Measurements from ENCODE around the gene KPNA4. TPM values are rescaled to one million over a fixed set of nuclear protein-coding genes. Genes with fewer than 3 reads are reported as not detected.

Gene KPNA4
- total RNA-seq, 2 donors from 2014 or later = 63.1 to 69.4 TPM

DNA sequence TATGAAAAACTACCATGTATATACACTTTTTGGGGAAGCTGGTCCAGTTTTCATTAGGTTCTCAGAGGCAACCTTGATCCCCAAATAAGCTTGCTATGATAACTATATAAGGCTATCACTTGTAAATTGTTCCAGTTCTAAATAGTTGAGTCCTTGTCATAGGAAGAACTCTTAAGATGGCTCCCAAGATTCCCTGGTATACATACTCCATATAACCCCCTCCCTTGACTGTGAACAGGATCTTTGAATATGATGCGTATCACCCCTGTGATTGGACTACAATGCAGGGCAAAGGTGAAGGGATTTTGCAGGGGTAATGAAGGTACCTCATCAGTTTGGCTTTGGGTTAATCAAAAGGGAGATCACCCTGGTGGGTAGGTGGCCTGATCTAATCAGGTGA is 67.2 kb downstream of the KPNA4 start:
- Mint-ChIP-seq H3K36me3 (peaks cover 13% of the 10 kb centered on the region), H3K4me1 (ENCODE audit: low read depth in 2 of 2) (no peaks in the 10 kb centered on the region), H3K27ac (no peak overlapping the region), H3K4me3 (no peak overlapping the region), H3K27me3 (no peaks in the 10 kb centered on the region), H3K9me3 (no peaks in the 10 kb centered on the region)
- DNase-seq (ENCODE audit: low spot score) (no peak), ATAC-seq (no peak)

DNA sequence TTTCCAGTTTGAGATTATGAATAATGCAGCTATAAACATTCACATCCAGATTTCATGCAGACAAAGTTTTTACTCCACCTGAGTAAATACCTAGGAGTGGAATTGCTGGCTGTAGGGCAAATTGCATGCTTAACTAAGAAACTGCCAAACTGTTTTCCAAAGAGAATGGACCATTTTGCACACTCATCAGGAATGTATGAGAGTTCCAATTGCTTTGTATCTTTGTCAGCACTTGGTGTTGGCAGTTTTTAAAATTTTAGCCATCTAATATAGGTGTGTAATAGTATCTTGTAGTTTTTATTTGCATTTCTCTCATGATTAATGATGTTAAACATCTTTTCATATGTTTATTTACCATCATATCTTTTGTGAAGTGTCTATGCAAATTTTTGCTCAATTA is 75.2 kb downstream of the KPNA4 start:
- H3K36me3 Mint-ChIP-seq = no peaks in the 10 kb centered on the region
- no peaks in the 10 kb centered on the region for H3K9me3 Mint-ChIP-seq
- peaks cover 3 to 4% of the 10 kb centered on the region in 2 donors for H3K27me3 Mint-ChIP-seq
- DNase-seq (ENCODE audit: low spot score) (no peak), ATAC-seq (no peak)
- peaks cover 0 to 6% of the 10 kb centered on the region in 2 donors for H3K4me1 Mint-ChIP-seq (ENCODE audit: low read depth in 2 of 2)
- H3K4me3 Mint-ChIP-seq = no peak overlapping the region
- H3K27ac Mint-ChIP-seq = no peak overlapping the region

DNA sequence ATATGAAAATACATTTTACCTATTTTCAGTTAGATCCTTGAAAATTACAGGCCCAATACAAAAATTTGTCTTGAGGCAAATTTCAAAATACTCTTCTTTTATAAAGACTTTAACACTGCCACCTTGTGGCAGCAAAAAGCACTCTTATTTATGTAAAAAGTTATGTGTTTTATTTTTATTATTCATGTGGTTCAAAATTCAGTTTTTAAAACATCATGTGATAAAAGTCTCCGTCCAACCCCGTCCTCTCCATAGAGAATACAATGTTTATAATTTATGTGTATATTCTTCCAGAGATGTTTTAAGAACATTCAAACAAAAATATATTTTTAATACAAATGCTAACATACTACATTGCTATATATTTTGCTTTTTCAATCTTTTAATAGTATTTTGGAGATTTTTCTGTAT is 78.9 kb downstream of the KPNA4 start:
- DNase-seq (ENCODE audit: low spot score) (no peak), ATAC-seq (no peak)
- no peak overlapping the region for H3K4me3 Mint-ChIP-seq
- H3K9me3 Mint-ChIP-seq = no peaks in the 10 kb centered on the region
- peaks cover 7% of the 10 kb centered on the region in 2 donors for H3K27me3 Mint-ChIP-seq
- H3K27ac Mint-ChIP-seq = no peak overlapping the region
- no peaks in the 10 kb centered on the region for H3K36me3 Mint-ChIP-seq
- H3K4me1 Mint-ChIP-seq (ENCODE audit: low read depth in 2 of 2) = peaks cover 0 to 7% of the 10 kb centered on the region in 2 donors

DNA sequence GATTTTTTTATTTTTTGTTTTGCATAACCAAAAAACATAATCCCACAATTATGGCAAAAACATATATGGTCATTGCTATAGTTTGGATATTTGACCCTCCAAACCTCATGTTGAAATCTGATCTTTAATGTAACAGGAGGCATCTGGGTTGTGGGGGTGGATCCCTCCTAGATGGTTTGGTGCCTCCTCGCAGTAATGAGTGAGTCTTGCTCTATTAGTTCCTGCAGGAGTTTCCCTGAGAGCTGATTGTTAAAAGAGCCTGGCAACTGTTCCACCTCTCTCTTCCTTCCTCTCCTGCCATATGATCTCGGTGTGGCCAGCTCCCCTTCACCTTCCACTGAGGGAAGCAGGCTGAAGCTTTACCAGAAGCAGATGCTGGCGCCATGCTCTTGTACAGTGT is 82.6 kb downstream of the KPNA4 start:
- Mint-ChIP-seq H3K36me3 (no peaks in the 10 kb centered on the region), H3K27me3 (peaks cover 7% of the 10 kb centered on the region in 2 donors), H3K4me1 (ENCODE audit: low read depth in 2 of 2) (peaks cover 0 to 7% of the 10 kb centered on the region in 2 donors), H3K27ac (no peak overlapping the region), H3K4me3 (no peak overlapping the region), H3K9me3 (no peaks in the 10 kb centered on the region)
- ATAC-seq (no peak), DNase-seq (ENCODE audit: low spot score) (no peak)

DNA sequence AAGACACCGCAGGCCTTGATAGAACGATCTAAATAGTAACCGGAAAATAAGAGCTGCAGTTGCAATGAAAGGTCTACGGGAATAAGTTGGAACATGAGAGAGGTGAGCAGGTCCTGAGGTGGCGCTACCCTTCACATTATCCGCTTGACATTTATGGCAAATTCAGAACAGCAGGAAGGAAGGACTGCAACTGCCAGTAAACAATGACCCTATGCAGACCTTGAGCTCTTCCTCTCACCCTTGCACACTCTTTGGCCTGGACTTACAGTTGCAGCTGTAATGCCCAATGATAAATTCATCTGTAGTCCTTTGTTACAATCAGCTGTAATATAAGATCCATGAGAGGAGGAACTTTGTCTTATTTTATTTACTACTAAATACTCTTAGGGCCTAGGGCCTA is 83.5 kb downstream of the KPNA4 start:
- H3K4me1 Mint-ChIP-seq (ENCODE audit: low read depth in 2 of 2) = peaks cover 0 to 7% of the 10 kb centered on the region in 2 donors
- no peaks in the 10 kb centered on the region for H3K9me3 Mint-ChIP-seq
- ATAC-seq = no peak
- H3K36me3 Mint-ChIP-seq = no peaks in the 10 kb centered on the region
- DNase-seq (ENCODE audit: low spot score) = no peak
- H3K27ac Mint-ChIP-seq = no peak overlapping the region
- H3K27me3 Mint-ChIP-seq = peaks cover 7% of the 10 kb centered on the region in 2 donors
- H3K4me3 Mint-ChIP-seq = no peak overlapping the region

DNA sequence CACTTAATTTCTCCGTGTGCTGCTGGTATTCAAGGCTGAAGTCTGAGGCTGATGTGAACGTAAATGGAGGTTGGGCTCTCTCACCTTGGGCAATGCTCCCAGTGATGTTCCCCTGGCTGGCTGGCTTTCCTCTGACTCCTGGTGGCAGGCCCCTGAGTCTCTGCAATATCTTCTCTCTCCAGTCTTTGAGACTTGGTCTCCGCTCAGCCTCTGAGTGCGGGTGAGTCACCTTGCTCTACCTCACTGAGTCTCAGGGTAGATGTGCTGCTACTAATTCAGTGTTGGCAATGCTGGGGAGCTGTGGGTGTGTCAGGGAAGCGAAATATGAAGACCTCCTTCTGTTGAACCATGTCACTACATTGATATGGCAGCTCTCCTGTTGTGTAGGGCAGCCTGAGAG is 84.4 kb downstream of the KPNA4 start:
- H3K27ac Mint-ChIP-seq = no peak overlapping the region
- DNase-seq (ENCODE audit: low spot score) (no peak), ATAC-seq (peak in 1 of 2 donors; percentile 34)
- H3K4me1 Mint-ChIP-seq (ENCODE audit: low read depth in 2 of 2) = peaks cover 0 to 6% of the 10 kb centered on the region in 2 donors
- H3K27me3 Mint-ChIP-seq = peaks cover 7% of the 10 kb centered on the region in 2 donors
- H3K36me3 Mint-ChIP-seq = no peaks in the 10 kb centered on the region
- H3K9me3 Mint-ChIP-seq = no peaks in the 10 kb centered on the region
- H3K4me3 Mint-ChIP-seq = no peak overlapping the region

DNA sequence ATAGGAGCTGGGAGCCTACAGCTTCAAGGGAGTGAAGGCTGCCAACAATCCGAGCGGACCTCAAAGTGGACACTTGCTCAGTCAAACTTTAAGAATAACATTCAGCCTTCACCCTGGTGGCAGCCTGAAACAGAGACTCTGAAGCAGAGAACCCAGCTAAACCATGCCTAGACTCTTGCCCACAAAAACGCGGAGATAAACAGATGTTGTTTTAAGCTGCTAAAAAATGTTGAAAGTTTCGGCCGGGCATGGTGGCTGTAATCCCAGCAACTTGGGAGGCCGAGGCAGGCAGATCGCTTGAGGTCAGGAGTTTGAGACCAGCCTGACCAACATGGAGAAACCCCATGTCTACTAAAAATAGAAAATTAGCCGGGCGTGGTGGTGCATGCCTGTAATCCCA is 86.0 kb downstream of the KPNA4 start:
- H3K4me3 Mint-ChIP-seq = no peak overlapping the region
- H3K27me3 Mint-ChIP-seq = peaks cover 0 to 4% of the 10 kb centered on the region in 2 donors
- DNase-seq (ENCODE audit: low spot score) (no peak), ATAC-seq (no peak)
- H3K27ac Mint-ChIP-seq = no peak overlapping the region
- H3K4me1 Mint-ChIP-seq (ENCODE audit: low read depth in 2 of 2) = no peaks in the 10 kb centered on the region
- H3K36me3 Mint-ChIP-seq = no peaks in the 10 kb centered on the region
- H3K9me3 Mint-ChIP-seq = no peaks in the 10 kb centered on the region

DNA sequence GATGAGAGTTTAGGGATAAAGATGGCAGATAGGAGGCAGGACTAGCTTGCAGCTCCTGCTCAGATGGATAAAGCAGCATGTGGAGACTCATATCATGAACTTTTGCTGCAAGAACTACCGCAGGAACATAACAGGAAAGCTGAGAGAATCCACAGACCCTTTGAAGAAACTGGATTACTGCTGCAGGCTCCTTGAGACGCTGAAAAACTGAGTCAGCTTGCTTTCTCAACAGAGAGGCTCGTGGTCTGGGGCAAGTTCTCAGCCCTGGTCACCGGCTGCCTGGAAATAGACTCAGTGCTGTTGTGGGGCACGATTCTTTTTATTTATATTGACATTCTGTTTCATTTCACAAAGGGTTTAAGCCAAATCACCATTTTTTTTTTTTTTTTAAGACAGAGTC is 87.0 kb downstream of the KPNA4 start:
- H3K27ac Mint-ChIP-seq = no peak overlapping the region
- H3K4me1 Mint-ChIP-seq (ENCODE audit: low read depth in 2 of 2) = no peaks in the 10 kb centered on the region
- H3K4me3 Mint-ChIP-seq = no peak overlapping the region
- H3K36me3 Mint-ChIP-seq = no peaks in the 10 kb centered on the region
- no peak for DNase-seq (ENCODE audit: low spot score)
- no peaks in the 10 kb centered on the region for H3K9me3 Mint-ChIP-seq
- H3K27me3 Mint-ChIP-seq = peaks cover 0 to 2% of the 10 kb centered on the region in 2 donors
- ATAC-seq = no peak

DNA sequence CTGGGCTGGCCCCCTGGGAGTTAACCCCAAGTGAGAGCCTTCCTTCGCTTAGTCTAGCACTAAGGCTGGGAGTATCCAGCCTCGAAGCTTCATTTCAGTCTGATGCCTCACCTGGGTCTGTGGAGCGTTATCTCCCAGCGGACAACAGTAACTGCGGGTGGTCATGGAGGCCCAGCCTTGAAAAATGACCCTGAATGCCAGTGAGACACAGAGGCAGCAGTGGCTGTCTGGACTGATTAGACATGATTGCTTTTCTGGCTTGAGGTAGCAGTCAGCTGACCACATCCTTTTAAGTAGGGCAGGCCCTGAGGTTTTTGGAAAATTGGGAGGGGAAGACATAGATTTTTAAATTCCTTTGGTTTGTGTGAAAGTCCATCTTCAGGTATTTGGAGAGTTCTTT is 87.6 kb downstream of the KPNA4 start:
- DNase-seq (ENCODE audit: low spot score) (no peak), ATAC-seq (no peak)
- Mint-ChIP-seq H3K27me3 (peaks cover 0 to 2% of the 10 kb centered on the region in 2 donors), H3K27ac (no peak overlapping the region), H3K36me3 (no peaks in the 10 kb centered on the region), H3K9me3 (no peaks in the 10 kb centered on the region), H3K4me3 (no peak overlapping the region), H3K4me1 (ENCODE audit: low read depth in 2 of 2) (no peaks in the 10 kb centered on the region)

DNA sequence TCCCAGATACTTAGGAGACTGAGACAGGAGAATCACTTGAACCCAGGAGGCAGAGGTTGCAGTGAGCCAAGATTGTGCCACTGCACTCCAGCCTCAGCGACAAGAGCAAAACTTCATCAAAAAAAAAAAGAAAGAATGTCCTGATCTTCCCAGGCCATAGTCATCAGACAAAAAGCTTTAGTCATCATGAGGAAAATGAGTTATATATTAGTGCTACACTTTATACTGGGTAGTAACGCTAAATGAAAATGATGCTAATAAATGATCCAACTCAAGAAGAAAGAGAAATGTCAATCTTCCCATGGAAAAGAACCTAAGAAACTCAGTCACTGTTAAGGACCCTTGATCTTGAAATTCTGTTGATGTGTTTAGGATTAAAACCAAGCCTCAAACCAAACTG is 89.5 kb downstream of the KPNA4 start:
- H3K27me3 Mint-ChIP-seq = peaks cover 0 to 2% of the 10 kb centered on the region in 2 donors
- H3K4me1 Mint-ChIP-seq (ENCODE audit: low read depth in 2 of 2) = no peaks in the 10 kb centered on the region
- DNase-seq (ENCODE audit: low spot score) (no peak), ATAC-seq (no peak)
- H3K9me3 Mint-ChIP-seq = no peaks in the 10 kb centered on the region
- no peaks in the 10 kb centered on the region for H3K36me3 Mint-ChIP-seq
- H3K27ac Mint-ChIP-seq = no peak overlapping the region
- H3K4me3 Mint-ChIP-seq = no peak overlapping the region

DNA sequence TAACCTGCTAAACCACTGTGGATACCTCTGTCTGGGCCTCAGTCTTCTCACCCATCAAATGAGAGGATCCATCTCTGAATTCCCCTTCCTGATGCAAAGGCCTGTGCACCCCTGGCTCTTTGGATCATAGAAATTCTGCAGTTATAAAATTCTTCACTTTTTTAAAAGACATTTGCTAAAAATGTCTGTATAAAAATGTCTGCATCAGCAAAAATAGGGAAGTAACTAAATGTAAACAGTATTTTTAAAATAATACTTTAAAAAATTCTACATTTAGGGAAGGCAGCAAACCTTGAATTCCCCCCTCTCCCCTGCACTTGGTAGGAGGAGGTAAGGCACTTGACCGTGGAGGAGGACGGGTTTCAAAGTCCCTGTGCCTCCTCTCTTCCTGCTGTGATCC is 90.2 kb downstream of the KPNA4 start:
- peaks cover 0 to 2% of the 10 kb centered on the region in 2 donors for H3K27me3 Mint-ChIP-seq
- no peaks in the 10 kb centered on the region for H3K36me3 Mint-ChIP-seq
- no peak overlapping the region for H3K27ac Mint-ChIP-seq
- no peaks in the 10 kb centered on the region for H3K4me1 Mint-ChIP-seq (ENCODE audit: low read depth in 2 of 2)
- H3K9me3 Mint-ChIP-seq = no peaks in the 10 kb centered on the region
- no peak for DNase-seq (ENCODE audit: low spot score)
- no peak for ATAC-seq
- H3K4me3 Mint-ChIP-seq = no peak overlapping the region

DNA sequence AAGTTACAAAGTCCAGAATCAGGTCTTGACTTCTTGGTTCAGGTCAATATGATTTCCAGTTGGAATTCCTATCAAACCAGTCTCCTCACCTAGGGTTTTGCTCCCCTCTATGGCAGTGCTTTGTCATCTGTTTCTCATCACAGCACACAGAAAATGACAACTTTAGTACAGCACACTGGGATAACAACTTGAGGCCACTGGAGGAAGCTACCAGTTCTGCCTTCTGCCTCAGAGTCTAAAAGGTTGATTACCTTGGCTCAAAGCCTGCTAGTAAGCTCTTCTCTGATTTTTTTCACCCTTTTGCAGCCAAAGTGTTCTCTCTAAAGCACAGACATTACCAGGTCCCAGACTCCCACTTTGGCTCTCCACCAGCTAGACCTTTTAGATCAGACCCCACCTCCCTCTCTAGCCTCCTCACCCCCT is 90.9 kb downstream of the KPNA4 start:
- Mint-ChIP-seq H3K27ac (no peak overlapping the region), H3K9me3 (peaks cover 5% of the 10 kb centered on the region), H3K4me3 (no peak overlapping the region), H3K27me3 (peaks cover 2 to 5% of the 10 kb centered on the region in 2 donors), H3K36me3 (peaks cover 7% of the 10 kb centered on the region), H3K4me1 (ENCODE audit: low read depth in 2 of 2) (no peaks in the 10 kb centered on the region)
- DNase-seq (ENCODE audit: low spot score) = no peak
- ATAC-seq = no peak

DNA sequence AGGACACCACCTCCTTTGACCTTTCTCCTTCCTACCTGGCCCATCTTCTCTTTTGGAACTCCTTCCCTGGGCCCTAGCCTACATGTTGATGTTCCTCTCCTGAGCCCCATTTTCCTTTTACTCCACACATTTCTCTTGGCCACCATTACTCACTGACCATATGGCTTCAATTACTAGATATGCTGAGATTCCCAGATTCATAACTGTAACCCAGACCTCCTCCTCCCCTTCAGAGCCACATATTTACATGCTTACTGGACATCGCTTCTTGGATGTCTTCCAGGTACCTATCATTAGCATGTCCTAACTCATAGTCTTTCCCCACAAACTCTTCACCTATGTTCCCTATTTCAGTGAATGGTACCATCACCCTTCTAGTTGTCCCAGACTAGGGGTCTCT is 91.4 kb downstream of the KPNA4 start:
- DNase-seq (ENCODE audit: low spot score) (no peak), ATAC-seq (no peak)
- H3K36me3 Mint-ChIP-seq = peaks cover 8% of the 10 kb centered on the region
- H3K4me1 Mint-ChIP-seq (ENCODE audit: low read depth in 2 of 2) = no peaks in the 10 kb centered on the region
- H3K4me3 Mint-ChIP-seq = no peak overlapping the region
- H3K27ac Mint-ChIP-seq = no peak overlapping the region
- H3K9me3 Mint-ChIP-seq = peaks cover 5% of the 10 kb centered on the region
- peaks cover 2 to 10% of the 10 kb centered on the region in 2 donors for H3K27me3 Mint-ChIP-seq

DNA sequence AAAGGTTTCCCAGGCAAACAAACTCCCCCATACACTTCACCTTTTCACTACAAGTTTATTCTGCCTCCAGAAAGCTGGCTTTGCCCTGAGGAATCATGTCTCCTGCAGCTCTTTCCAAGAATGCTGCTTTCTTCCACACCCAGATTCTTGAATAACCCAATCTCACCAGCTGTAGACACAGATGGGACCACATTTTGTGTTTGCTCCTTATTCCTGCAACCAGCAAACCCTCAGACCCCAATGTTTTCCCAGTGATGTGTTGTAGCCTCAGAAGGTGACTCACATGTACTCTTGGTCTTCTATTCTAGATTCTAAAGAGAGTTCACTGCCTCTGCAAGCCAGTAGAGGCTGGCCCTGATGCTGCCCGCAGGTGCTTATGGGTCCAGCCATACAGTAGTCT is 92.2 kb downstream of the KPNA4 start:
- Mint-ChIP-seq H3K36me3 (peaks cover 8% of the 10 kb centered on the region), H3K4me1 (ENCODE audit: low read depth in 2 of 2) (no peaks in the 10 kb centered on the region), H3K27me3 (peaks cover 2 to 11% of the 10 kb centered on the region in 2 donors), H3K4me3 (no peak overlapping the region), H3K27ac (no peak overlapping the region), H3K9me3 (peaks cover 5% of the 10 kb centered on the region)
- ATAC-seq (no peak), DNase-seq (ENCODE audit: low spot score) (no peak)

DNA sequence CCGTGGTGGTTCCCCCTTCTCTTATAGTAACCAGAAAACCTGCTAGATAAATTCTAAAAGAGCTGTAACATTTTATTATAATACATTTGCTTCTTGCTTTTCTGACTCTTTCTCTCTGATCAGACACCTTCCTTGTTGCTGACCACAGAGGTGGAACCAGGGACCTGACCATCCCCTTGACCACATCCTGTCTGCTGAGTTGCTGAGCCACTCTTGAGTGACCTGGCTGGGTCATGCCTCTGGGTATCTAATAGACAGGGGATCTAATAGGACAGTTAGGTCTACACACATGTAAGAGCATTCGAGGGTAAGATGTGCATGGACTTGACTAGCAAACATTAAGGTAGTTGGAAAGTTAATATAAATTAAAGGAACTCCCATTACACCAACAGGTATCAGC is 93.0 kb downstream of the KPNA4 start:
- Mint-ChIP-seq H3K27ac (no peak overlapping the region), H3K4me1 (ENCODE audit: low read depth in 2 of 2) (no peaks in the 10 kb centered on the region)
- ATAC-seq = peak in 1 of 2 donors; percentile 46

More for the DNA sequence above, 93.0 kb downstream of the KPNA4 start:
- Mint-ChIP-seq H3K9me3 (peaks cover 5% of the 10 kb centered on the region), H3K36me3 (peaks cover 8% of the 10 kb centered on the region), H3K4me3 (no peak overlapping the region), H3K27me3 (peaks cover 2 to 15% of the 10 kb centered on the region in 2 donors)
- DNase-seq (ENCODE audit: low spot score) = no peak
